ENCODE results near the gene ZNF512B.

- TF ChIP-seq CTCF (conservative IDR thresholded peaks at IDR 0.05; ENCODE audit: low read length) (no peak), EZH2phosphoT487 (IDR thresholded peaks at IDR 0.05; ENCODE audit: borderline replicate concordance, low read depth, low read length) (no peak)
These were observed 26.0 kb downstream of the ZNF512B start for GRCh38 chr20:63943808-63944077.
